Peyer's patch (tissue), 4 donors: ENCODE measurements around the gene EYS. TPM values are rescaled to one million over a fixed set of nuclear protein-coding genes. Genes with fewer than 3 reads are reported as not detected.

Source experiments
- DNase-seq, 3 donors: peaks; one replicate each; pipeline ENCODE4 v3.0.0-alpha.2; 2017 to 2019
- H3K27ac ChIP-seq, 4 donors: fragments of 200-600 bp; sonication (generic); one replicate each; pipeline ENCODE4 v1.5.1; 2016 to 2019
- H3K27me3 ChIP-seq, 2 donors: fragments of 200-600 bp; sonication (generic); one replicate each; pipeline ENCODE4 v1.5.1; 2019
- H3K36me3 ChIP-seq, 3 donors: fragments of 200-600 bp; sonication (generic); one replicate each; pipeline ENCODE4 v1.5.1; 2016 to 2019
- H3K4me1 ChIP-seq, 4 donors: fragments of 200-600 bp; sonication (generic); one replicate each; pipeline ENCODE4 v1.5.1; 2016 to 2019
- H3K4me3 ChIP-seq, 4 donors: fragments of 200-600 bp; sonication (generic); 1 replicate in 3 of 4; 2 replicates in 1 of 4; pipeline ENCODE4 v1.5.1; 2016 to 2019; ENCODE audit warnings: mild to moderate bottlenecking in 1 of 4
- H3K9me3 ChIP-seq, 4 donors: fragments of 200-600 bp; sonication (generic); one replicate each; pipeline ENCODE4 v1.5.1; 2016 to 2019; ENCODE audit warnings: mild to moderate bottlenecking in 1 of 4
- CTCF ChIP-seq, 6 experiments: fragments of 450-650 bp in 4 of 6; fragments of 200-600 bp in 2 of 6; sonication (generic) in 1 of 6; IDR thresholded peaks; one replicate each; pipeline ENCODE4 v1.5.1; 2017 to 2019; ENCODE audit warnings: antibody characterized with exemption in 6 of 6, mild to moderate bottlenecking in 3 of 6, moderate library complexity in 1 of 6
- POLR2A ChIP-seq, 2 donors: fragments of 450-650 bp; IDR thresholded peaks; one replicate each; pipeline ENCODE4 v1.5.1; 2017; ENCODE audit warnings: antibody characterized with exemption in 2 of 2, mild to moderate bottlenecking in 2 of 2, moderate library complexity in 2 of 2
- total RNA-seq, 4 donors: library from RNA; depleted of rRNA; stranded (reverse); fragments of >200 nt; gene quantifications; one replicate each; pipeline ENCODE4 v1.1.0, GENCODE V29; 2016

The EYS gene
- total RNA-seq, 4 donors from 2014 or later = 0.13 to 1.5 (median 0.35) TPM; not detected in 1

GRCh38 chr6:64812138-64812537, 894.9 kb downstream of the EYS start:
- Histone ChIP-seq H3K4me3 (no peak overlapping the region), H3K36me3 (no peaks in the 10 kb centered on the region), H3K9me3 (no peaks in the 10 kb centered on the region), H3K27me3 (no peaks in the 10 kb centered on the region), H3K4me1 (no peaks in the 10 kb centered on the region), H3K27ac (no peak overlapping the region)
- no peak for DNase-seq
- TF ChIP-seq CTCF (IDR thresholded peaks at IDR 0.05) (no peak), POLR2A (IDR thresholded peaks at IDR 0.05) (no peak)

- no peaks in the 10 kb centered on the region for H3K9me3 ChIP-seq
- no peaks in the 10 kb centered on the region for H3K27me3 ChIP-seq
- DNase-seq = no peak
- no peak overlapping the region for H3K4me3 ChIP-seq
- H3K4me1 ChIP-seq = no peaks in the 10 kb centered on the region
- no peak overlapping the region for H3K27ac ChIP-seq
- TF ChIP-seq CTCF (IDR thresholded peaks at IDR 0.05) (no peak), POLR2A (IDR thresholded peaks at IDR 0.05) (no peak)
- no peaks in the 10 kb centered on the region for H3K36me3 ChIP-seq
Observed at GRCh38 chr6:64811119-64811518, 895.9 kb downstream of the EYS start.

- TF ChIP-seq CTCF (IDR thresholded peaks at IDR 0.05) = no peak
- TF ChIP-seq POLR2A (IDR thresholded peaks at IDR 0.05) = no peak
- Histone ChIP-seq H3K27ac (no peak overlapping the region), H3K36me3 (no peaks in the 10 kb centered on the region), H3K9me3 (no peaks in the 10 kb centered on the region), H3K4me3 (no peak overlapping the region), H3K27me3 (no peaks in the 10 kb centered on the region), H3K4me1 (no peaks in the 10 kb centered on the region)
- no peak for DNase-seq
Observed at GRCh38 chr6:64807785-64808184, 899.2 kb downstream of the EYS start.

- no peak overlapping the region for H3K27ac ChIP-seq
- no peak overlapping the region for H3K4me3 ChIP-seq
- no peaks in the 10 kb centered on the region for H3K36me3 ChIP-seq
- H3K9me3 ChIP-seq = no peaks in the 10 kb centered on the region
- TF ChIP-seq POLR2A (IDR thresholded peaks at IDR 0.05) (no peak), CTCF (IDR thresholded peaks at IDR 0.05) (no peak)
- no peaks in the 10 kb centered on the region for H3K4me1 ChIP-seq
- DNase-seq = no peak
- no peaks in the 10 kb centered on the region for H3K27me3 ChIP-seq
Observed at GRCh38 chr6:64803470-64804166, 903.4 kb downstream of the EYS start.

GRCh38 chr6:64792534-64792933, 914.5 kb downstream of the EYS start:
- H3K27me3 ChIP-seq = no peaks in the 10 kb centered on the region
- no peak for DNase-seq
- H3K9me3 ChIP-seq = no peaks in the 10 kb centered on the region
- H3K4me1 ChIP-seq = no peaks in the 10 kb centered on the region
- H3K27ac ChIP-seq = no peak overlapping the region
- H3K36me3 ChIP-seq = no peaks in the 10 kb centered on the region
- H3K4me3 ChIP-seq = no peak overlapping the region
- TF ChIP-seq POLR2A (IDR thresholded peaks at IDR 0.05) (no peak), CTCF (IDR thresholded peaks at IDR 0.05) (no peak)

GRCh38 chr6:64789476-64789875, 917.5 kb downstream of the EYS start:
- no peak for DNase-seq
- Histone ChIP-seq H3K9me3 (no peaks in the 10 kb centered on the region), H3K27me3 (no peaks in the 10 kb centered on the region), H3K36me3 (no peaks in the 10 kb centered on the region), H3K27ac (no peak overlapping the region), H3K4me3 (no peak overlapping the region), H3K4me1 (no peaks in the 10 kb centered on the region)
- TF ChIP-seq POLR2A (IDR thresholded peaks at IDR 0.05) (no peak), CTCF (IDR thresholded peaks at IDR 0.05) (no peak)
